ENCODE measurements around the gene MERTK. TPM values are rescaled to one million over a fixed set of nuclear protein-coding genes. Genes with fewer than 3 reads are reported as not detected.

MERTK gene
- total RNA-seq, 4 donors from 2014 or later: 13.2 to 47.4 (median 32.3) TPM

DNA sequence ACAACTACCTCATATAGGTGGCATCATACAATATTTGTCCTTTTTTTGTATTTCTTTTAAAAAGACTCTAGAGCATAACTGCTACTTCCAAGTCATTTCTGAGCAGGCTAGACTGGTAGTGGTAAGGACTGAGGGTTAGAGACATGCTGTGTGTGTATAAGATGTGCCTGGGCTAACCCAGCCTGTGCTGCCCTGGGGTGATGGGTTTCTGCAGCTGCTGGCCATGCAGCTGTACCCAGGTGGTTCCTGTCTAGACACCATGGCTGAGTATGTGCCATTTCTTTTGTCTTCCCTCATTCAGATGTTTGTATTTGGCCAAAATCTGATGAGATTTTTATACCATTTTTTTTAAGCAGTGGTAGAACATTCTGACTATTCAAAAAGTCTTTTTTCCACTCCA, 40.0 kb downstream of the MERTK start:
- Histone ChIP-seq H3K27ac (no peak overlapping the region), H3K36me3 (peaks cover 0 to 7% of the 10 kb centered on the region in 2 donors), H3K4me1 (no peaks in the 10 kb centered on the region), H3K9me3 (no peaks in the 10 kb centered on the region), H3K4me3 (no peak overlapping the region), H3K27me3 (no peaks in the 10 kb centered on the region)
- ATAC-seq: no peak
- TF ChIP-seq POLR2AphosphoS5 (IDR thresholded peaks at IDR 0.05): no peak
- TF ChIP-seq POLR2A (IDR thresholded peaks at IDR 0.05): no peak
- TF ChIP-seq EP300 (IDR thresholded peaks at IDR 0.05): no peak
- TF ChIP-seq, protein P1, sequence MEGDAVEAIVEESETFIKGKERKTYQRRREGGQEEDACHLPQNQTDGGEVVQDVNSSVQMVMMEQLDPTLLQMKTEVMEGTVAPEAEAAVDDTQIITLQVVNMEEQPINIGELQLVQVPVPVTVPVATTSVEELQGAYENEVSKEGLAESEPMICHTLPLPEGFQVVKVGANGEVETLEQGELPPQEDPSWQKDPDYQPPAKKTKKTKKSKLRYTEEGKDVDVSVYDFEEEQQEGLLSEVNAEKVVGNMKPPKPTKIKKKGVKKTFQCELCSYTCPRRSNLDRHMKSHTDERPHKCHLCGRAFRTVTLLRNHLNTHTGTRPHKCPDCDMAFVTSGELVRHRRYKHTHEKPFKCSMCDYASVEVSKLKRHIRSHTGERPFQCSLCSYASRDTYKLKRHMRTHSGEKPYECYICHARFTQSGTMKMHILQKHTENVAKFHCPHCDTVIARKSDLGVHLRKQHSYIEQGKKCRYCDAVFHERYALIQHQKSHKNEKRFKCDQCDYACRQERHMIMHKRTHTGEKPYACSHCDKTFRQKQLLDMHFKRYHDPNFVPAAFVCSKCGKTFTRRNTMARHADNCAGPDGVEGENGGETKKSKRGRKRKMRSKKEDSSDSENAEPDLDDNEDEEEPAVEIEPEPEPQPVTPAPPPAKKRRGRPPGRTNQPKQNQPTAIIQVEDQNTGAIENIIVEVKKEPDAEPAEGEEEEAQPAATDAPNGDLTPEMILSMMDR (IDR thresholded peaks at IDR 0.05): no peak

DNA sequence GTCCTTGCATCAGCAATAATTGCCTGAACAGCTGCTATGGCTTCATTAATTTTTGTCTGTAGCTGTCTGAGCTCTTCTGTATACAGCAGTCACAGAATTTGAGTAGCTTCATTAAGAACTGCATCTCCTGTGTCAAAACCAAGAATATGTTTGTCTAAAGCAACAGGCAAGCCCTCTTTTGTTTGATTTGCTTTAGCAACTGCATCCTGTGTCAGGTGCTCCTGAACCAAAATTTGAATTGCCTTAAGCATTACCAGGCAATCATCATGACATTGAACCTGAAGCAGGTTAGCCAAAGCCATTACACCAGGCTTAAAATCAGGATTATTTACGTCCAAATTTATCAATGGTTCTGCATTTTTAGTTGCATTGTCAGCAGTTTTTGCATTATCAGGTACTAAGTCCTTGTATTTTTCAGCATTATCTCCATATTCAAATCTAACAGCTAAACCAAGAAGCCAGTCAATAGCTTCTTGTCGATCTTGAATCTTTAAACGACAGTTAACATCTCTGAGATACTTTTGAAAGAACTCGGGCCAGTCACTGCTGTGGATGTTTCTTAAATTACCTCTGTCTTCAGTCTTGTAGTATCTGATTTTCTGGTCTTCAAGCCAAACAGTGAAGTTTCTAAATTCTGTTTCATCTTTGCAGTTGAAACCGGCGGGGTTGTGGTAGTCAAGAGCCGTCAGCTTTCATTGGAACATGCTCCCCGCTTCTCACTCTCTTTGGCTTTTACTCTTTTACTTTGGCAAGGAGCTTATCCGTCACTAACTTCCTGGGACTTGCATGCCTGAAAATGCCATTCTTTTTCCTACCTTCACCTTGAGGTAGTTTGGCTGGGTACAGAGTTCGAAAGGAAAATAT, 42.2 kb downstream of the MERTK start:
- ATAC-seq: no peak
- Histone ChIP-seq H3K36me3 (no peaks in the 10 kb centered on the region), H3K27me3 (no peaks in the 10 kb centered on the region), H3K4me1 (peaks cover 0 to 12% (median 8%) of the 10 kb centered on the region in 3 donors), H3K27ac (no peak overlapping the region), H3K9me3 (no peaks in the 10 kb centered on the region), H3K4me3 (no peak overlapping the region)
- 82 to 95% methylated on average over 7 to 10 of the region's 10 CpGs for WGBS, 2 donors (ENCODE audit: low coverage in 1 of 2)
- TF ChIP-seq EP300 (IDR thresholded peaks at IDR 0.05) (no peak), POLR2AphosphoS5 (IDR thresholded peaks at IDR 0.05) (no peak), POLR2A (IDR thresholded peaks at IDR 0.05) (no peak)
- TF ChIP-seq, protein P1 (IDR thresholded peaks at IDR 0.05): no peak

GRCh38 chr2:111941531-111941930, 43.1 kb downstream of the MERTK start:
- peaks cover 5 to 22% (median 16%) of the 10 kb centered on the region in 3 donors for H3K4me1 ChIP-seq
- H3K4me3 ChIP-seq: no peak overlapping the region
- H3K36me3 ChIP-seq: no peaks in the 10 kb centered on the region
- no peak for ATAC-seq
- 89 to 94% methylated on average over 3 of the region's 4 CpGs for WGBS, 2 donors (ENCODE audit: low coverage in 1 of 2)
- no peaks in the 10 kb centered on the region for H3K9me3 ChIP-seq
- no peaks in the 10 kb centered on the region for H3K27me3 ChIP-seq
- TF ChIP-seq POLR2AphosphoS5 (IDR thresholded peaks at IDR 0.05) (no peak), EP300 (IDR thresholded peaks at IDR 0.05) (no peak), POLR2A (IDR thresholded peaks at IDR 0.05) (no peak)
- TF ChIP-seq, protein P1 (IDR thresholded peaks at IDR 0.05): no peak
- no peak overlapping the region for H3K27ac ChIP-seq

DNA sequence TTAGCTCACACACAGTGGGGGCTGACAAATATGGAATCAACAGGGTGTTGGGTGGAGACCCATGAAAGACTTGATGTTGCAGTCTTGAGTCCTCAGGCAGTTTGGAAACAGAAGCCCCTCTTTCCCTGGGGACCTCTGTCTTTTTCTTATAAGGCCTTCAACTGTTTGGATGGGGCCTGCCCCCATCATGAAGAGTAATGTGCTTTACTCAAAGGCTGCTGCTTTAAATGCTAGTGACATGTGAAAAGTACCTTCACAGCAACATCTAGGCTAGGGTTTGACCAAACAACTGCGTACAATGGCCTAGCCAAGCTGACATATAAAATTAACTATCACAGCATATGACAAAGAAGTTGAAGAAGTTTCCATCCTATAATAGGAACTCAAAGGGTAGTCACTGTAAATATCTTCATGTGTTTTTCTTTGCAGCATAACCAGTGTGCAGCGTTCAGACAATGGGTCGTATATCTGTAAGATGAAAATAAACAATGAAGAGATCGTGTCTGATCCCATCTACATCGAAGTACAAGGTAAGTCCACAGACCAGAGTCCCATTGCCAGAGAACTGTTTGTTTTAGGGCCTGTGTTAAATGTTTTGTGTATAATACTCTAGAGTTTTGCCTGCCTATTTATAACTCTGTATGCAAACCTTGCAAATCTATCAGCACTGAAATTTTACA, 46.3 kb downstream of the MERTK start:
- peaks cover 0 to 21% of the 10 kb centered on the region in 2 donors for H3K36me3 ChIP-seq
- TF ChIP-seq EP300 (IDR thresholded peaks at IDR 0.05): no peak
- TF ChIP-seq POLR2AphosphoS5 (IDR thresholded peaks at IDR 0.05): no peak
- TF ChIP-seq POLR2A (IDR thresholded peaks at IDR 0.05): no peak
- TF ChIP-seq, protein P1 (IDR thresholded peaks at IDR 0.05): no peak
- WGBS, 2 donors (ENCODE audit: low coverage in 1 of 2): 67 to 69% methylated on average over 5 of the region's 5 CpGs
- peaks cover 5 to 40% (median 25%) of the 10 kb centered on the region in 3 donors for H3K4me1 ChIP-seq
- no peak for ATAC-seq
- peak overlapping the region in 1 of 4 donors; percentile 77 for H3K27ac ChIP-seq
- H3K9me3 ChIP-seq: no peaks in the 10 kb centered on the region
- H3K4me3 ChIP-seq: no peak overlapping the region
- no peaks in the 10 kb centered on the region for H3K27me3 ChIP-seq

Data from gastroesophageal sphincter (tissue), 4 donors.